Neural cell (in vitro differentiated cells): ENCODE results near the gene SCARB1. TPM values are rescaled to one million over a fixed set of nuclear protein-coding genes. Genes with fewer than 3 reads are reported as not detected.

Source experiments
- H2AFZ ChIP-seq: fragments of 200-600, 300-800 bp; sonication (generic), shearing (Covaris generic); 2 replicates; pipeline ENCODE4 v1.6.0; 2014; ENCODE audit warnings: low read depth, mild to moderate bottlenecking, antibody characterized with exemption, low read length, moderate library complexity
- H3F3A ChIP-seq: fragments of 200-600 bp; shearing (Covaris generic); 2 replicates; pipeline ENCODE4 v1.6.1; 2016; ENCODE audit warnings: mild to moderate bottlenecking, moderate library complexity, mixed read lengths, antibody characterized with exemption, low read length; ENCODE audit not compliant: insufficient read depth, poor library complexity, severe bottlenecking
- H3K27ac ChIP-seq: fragments of 200-600, 300-800 bp; sonication (generic), shearing (Covaris generic); 2 replicates; pipeline ENCODE4 v1.5.1; 2014; ENCODE audit warnings: mild to moderate bottlenecking, low read length, moderate library complexity
- H3K27me3 ChIP-seq: fragments of 300-800, 200-600 bp; sonication (generic), shearing (Covaris generic); 2 replicates; pipeline ENCODE4 v1.6.0; 2014; ENCODE audit warnings: mild to moderate bottlenecking, low read depth, low read length, moderate library complexity; ENCODE audit not compliant: insufficient read depth
- H3K36me3 ChIP-seq: fragments of 300-800, 200-600 bp; sonication (generic), shearing (Covaris generic); 2 replicates; pipeline ENCODE4 v1.5.1; 2014; ENCODE audit warnings: mild to moderate bottlenecking, antibody characterized with exemption, low read length, moderate library complexity; ENCODE audit not compliant: insufficient read depth
- H3K4me2 ChIP-seq: fragments of 300-800, 200-600 bp; sonication (generic), shearing (Covaris generic); 2 replicates; pipeline ENCODE4 v1.6.0; 2014; ENCODE audit warnings: mild to moderate bottlenecking, low read length
- H3K4me3 ChIP-seq: fragments of 300-800, 200-600 bp; sonication (generic), shearing (Covaris generic); 2 replicates; pipeline ENCODE4 v1.5.1; 2014; ENCODE audit warnings: mild to moderate bottlenecking, low read length, moderate library complexity
- H3K79me2 ChIP-seq: fragments of 200-600 bp; shearing (Covaris generic); replicated peaks from 2 replicates; pipeline ENCODE4 v1.6.0; 2014; ENCODE audit warnings: mild to moderate bottlenecking, low read length, moderate library complexity; ENCODE audit not compliant: insufficient read depth
- H3K9ac ChIP-seq: fragments of 300-800, 200-600 bp; sonication (generic), shearing (Covaris generic); 2 replicates; pipeline ENCODE4 v1.6.1; 2016; ENCODE audit warnings: mild to moderate bottlenecking, low read length, mixed read lengths
- H3K9me2 ChIP-seq: fragments of 200-600 bp; shearing (Covaris generic); 2 replicates; pipeline ENCODE4 v1.6.1; 2016; ENCODE audit warnings: mild to moderate bottlenecking, low read length, mixed read lengths; ENCODE audit not compliant: insufficient read depth
- H3K9me3 ChIP-seq: fragments of 200-600, 300-800 bp; sonication (generic), shearing (Covaris generic); 2 replicates; pipeline ENCODE4 v1.6.1; 2016; ENCODE audit warnings: mild to moderate bottlenecking, mixed run types, low read length, moderate library complexity, mixed read lengths
- H4K20me1 ChIP-seq: fragments of 200-600 bp; shearing (Covaris generic); 2 replicates; pipeline ENCODE4 v1.6.1; 2016; ENCODE audit warnings: mild to moderate bottlenecking, mixed run types; ENCODE audit not compliant: insufficient read depth
- CTCF ChIP-seq: fragments of 450-650 bp; IDR thresholded peaks from 2 replicates; pipeline ENCODE4 v1.5.1; 2014; ENCODE audit warnings: antibody characterized with exemption, mild to moderate bottlenecking, moderate library complexity; ENCODE audit not compliant: poor library complexity, severe bottlenecking
- EP300 ChIP-seq: fragments of 450-650 bp; conservative IDR thresholded peaks from 2 replicates; pipeline ENCODE4 v1.6.1; 2014; ENCODE audit warnings: antibody characterized with exemption, mild to moderate bottlenecking, moderate library complexity; ENCODE audit not compliant: poor library complexity, severe bottlenecking
- EZH2 ChIP-seq: fragments of 200-600, 300-800 bp; shearing (Covaris generic), sonication (generic); IDR thresholded peaks from 2 replicates; pipeline ENCODE4 v1.6.1; 2014; ENCODE audit warnings: antibody characterized with exemption, low read length, borderline replicate concordance, mild to moderate bottlenecking; ENCODE audit not compliant: insufficient read depth, poor library complexity, severe bottlenecking
- MXI1 ChIP-seq: fragments of 450-650 bp; conservative IDR thresholded peaks from 2 replicates; pipeline ENCODE4 v1.6.1; 2014; ENCODE audit warnings: antibody characterized with exemption, mild to moderate bottlenecking; ENCODE audit not compliant: poor library complexity, severe bottlenecking
- POLR2AphosphoS5 ChIP-seq: IDR thresholded peaks from 2 replicates; pipeline ENCODE4 v1.6.1; 2012
- RAD21 ChIP-seq: fragments of 450-650 bp; conservative IDR thresholded peaks from 2 replicates; pipeline ENCODE4 v1.6.1; 2014; ENCODE audit warnings: antibody characterized with exemption, mild to moderate bottlenecking, moderate library complexity
- SMC3 ChIP-seq: fragments of 450-650 bp; conservative IDR thresholded peaks from 2 replicates; pipeline ENCODE4 v1.6.1; 2014; ENCODE audit warnings: antibody characterized with exemption, mild to moderate bottlenecking, moderate library complexity; ENCODE audit not compliant: poor library complexity
- TAF1 ChIP-seq: IDR thresholded peaks from 2 replicates; pipeline ENCODE4 v1.6.1; 2012; ENCODE audit warnings: low read depth
- polyA plus RNA-seq: library from polyadenylated mRNA; depleted of rRNA; stranded (reverse); fragments of >200 nt; gene quantifications from 2 replicates; pipeline ENCODE4 v1.2.3, GENCODE V29; 2014
- TF ChIP-seq, protein P1 (sequence below): IDR thresholded peaks from 2 replicates; pipeline ENCODE4 v1.6.1; 2012; ENCODE audit warnings: borderline replicate concordance

The SCARB1 gene
- polyA plus RNA-seq, 1 donor from 2014 or later, result 5.8 TPM

DNA sequence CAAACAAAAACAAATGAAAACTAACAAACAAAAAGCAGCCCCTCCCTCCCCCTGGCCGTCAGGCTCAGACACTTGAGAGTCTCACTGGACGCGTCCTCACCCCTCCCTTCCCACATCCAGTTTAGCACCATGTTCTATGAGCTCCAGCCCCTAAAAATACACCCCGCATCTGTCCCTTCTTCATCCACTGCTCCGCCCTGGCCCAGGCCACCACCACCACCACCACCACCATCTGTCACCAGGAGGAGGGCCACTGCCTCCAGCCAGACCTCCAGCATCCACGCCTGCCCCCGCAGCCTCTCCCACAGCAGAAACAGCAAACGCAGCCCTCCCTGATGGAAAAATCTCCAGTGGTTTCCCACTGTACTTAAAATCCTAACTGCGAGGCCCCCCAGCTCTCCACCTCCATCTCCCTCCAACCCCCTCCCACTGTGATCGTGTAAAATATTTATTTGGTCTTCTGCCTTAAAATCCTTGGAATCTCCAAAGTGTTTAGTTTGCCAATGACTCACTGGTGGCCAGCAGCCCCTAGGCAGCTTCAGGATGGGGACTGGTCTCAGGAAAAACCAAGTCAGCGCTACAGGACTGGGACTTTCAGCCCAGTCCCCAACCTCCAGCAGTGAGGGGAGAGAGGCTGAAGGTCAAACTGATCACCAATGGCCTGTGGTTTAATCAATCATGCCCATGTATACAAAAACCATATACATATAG is 95.1 kb downstream of the SCARB1 start:
- Histone ChIP-seq H2AFZ (no peak overlapping the region), H3K9ac (no peak overlapping the region), H3K27ac (no peak overlapping the region), H4K20me1 (no peaks in the 10 kb centered on the region), H3K4me3 (no peak overlapping the region), H3F3A (no peaks in the 10 kb centered on the region), H3K36me3 (no peaks in the 10 kb centered on the region), H3K9me2 (no peaks in the 10 kb centered on the region), H3K79me2 (no peaks in the 10 kb centered on the region), H3K4me2 (no peak overlapping the region), H3K9me3 (peaks cover 9% of the 10 kb centered on the region), H3K27me3 (no peaks in the 10 kb centered on the region)
- TF ChIP-seq, protein P1, sequence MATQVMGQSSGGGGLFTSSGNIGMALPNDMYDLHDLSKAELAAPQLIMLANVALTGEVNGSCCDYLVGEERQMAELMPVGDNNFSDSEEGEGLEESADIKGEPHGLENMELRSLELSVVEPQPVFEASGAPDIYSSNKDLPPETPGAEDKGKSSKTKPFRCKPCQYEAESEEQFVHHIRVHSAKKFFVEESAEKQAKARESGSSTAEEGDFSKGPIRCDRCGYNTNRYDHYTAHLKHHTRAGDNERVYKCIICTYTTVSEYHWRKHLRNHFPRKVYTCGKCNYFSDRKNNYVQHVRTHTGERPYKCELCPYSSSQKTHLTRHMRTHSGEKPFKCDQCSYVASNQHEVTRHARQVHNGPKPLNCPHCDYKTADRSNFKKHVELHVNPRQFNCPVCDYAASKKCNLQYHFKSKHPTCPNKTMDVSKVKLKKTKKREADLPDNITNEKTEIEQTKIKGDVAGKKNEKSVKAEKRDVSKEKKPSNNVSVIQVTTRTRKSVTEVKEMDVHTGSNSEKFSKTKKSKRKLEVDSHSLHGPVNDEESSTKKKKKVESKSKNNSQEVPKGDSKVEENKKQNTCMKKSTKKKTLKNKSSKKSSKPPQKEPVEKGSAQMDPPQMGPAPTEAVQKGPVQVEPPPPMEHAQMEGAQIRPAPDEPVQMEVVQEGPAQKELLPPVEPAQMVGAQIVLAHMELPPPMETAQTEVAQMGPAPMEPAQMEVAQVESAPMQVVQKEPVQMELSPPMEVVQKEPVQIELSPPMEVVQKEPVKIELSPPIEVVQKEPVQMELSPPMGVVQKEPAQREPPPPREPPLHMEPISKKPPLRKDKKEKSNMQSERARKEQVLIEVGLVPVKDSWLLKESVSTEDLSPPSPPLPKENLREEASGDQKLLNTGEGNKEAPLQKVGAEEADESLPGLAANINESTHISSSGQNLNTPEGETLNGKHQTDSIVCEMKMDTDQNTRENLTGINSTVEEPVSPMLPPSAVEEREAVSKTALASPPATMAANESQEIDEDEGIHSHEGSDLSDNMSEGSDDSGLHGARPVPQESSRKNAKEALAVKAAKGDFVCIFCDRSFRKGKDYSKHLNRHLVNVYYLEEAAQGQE, result no peak
- TF ChIP-seq RAD21 (no peak), CTCF (no peak), TAF1 (no peak), POLR2AphosphoS5 (no peak), SMC3 (no peak), EZH2 (no peak), MXI1 (no peak), EP300 (no peak)

DNA sequence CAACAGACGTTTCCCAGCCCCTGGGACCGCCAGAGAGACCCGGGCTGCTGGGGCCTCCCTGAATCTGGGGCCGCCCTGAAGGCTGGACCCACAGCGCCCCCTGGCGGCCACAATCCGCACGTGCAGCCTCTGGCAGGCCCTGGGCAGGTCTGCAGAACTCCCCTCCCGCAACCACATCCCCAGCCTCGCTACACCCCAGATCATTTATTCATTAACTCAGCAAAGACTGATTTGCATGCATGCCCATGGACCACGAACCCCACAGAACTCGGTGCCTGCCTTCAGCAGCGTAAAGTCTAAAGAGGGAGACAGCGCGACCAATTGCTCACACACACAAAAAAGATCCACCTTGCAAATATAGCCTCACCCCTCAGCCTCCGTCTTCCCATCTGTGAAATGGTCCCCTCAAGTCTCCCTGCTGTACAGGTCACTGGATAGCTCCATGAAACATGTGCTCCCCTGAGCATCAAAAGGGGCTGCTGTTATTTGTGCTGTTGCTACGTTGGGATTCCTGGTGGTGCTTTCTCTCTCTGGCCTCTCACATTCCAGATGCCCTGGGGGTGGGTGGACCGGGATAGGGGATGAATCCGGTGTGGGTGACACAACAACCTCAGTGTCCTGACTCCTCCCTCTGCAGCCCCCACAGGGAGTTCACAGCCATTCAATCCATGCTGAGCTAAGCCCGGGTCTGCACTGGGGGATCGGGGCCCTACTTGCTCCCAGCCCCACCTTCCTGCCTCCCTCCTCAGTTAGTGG is 96.4 kb downstream of the SCARB1 start:
- no peaks in the 10 kb centered on the region for H3K79me2 ChIP-seq
- H2AFZ ChIP-seq, result no peak overlapping the region
- H3K27ac ChIP-seq, result no peak overlapping the region
- no peaks in the 10 kb centered on the region for H3K9me2 ChIP-seq
- TF ChIP-seq MXI1 (peak; percentile 37), EP300 (no peak), SMC3 (peak; percentile 98), RAD21 (peak; percentile 97), POLR2AphosphoS5 (no peak), TAF1 (no peak), CTCF (peak; percentile 95), EZH2 (no peak)
- TF ChIP-seq, protein P1, result no peak
- H3K36me3 ChIP-seq, result no peaks in the 10 kb centered on the region
- no peaks in the 10 kb centered on the region for H3F3A ChIP-seq
- no peak overlapping the region for H3K4me3 ChIP-seq
- no peaks in the 10 kb centered on the region for H4K20me1 ChIP-seq
- H3K4me2 ChIP-seq, result no peak overlapping the region
- H3K27me3 ChIP-seq, result no peaks in the 10 kb centered on the region
- H3K9ac ChIP-seq, result no peak overlapping the region
- peaks cover 9% of the 10 kb centered on the region for H3K9me3 ChIP-seq
